CD4-positive, alpha-beta T cell (primary cell): ENCODE data around the gene LIN7B. TPM values are rescaled to one million over a fixed set of nuclear protein-coding genes. Genes with fewer than 3 reads are reported as not detected.

Experiments
- ATAC-seq: fragments of 200-7000 bp; cut with Tn5 transposase; one replicate; pipeline ENCODE4 v1.10.0; 2022; ENCODE audit warnings: mild to moderate bottlenecking; ENCODE audit not compliant: poor library complexity
- CTCF ChIA-PET: fragments of 350-600 bp; sonication (Branson Sonifier 250); formaldehyde crosslinking; loops from one replicate; lab custom pipeline; 2021; ENCODE audit warnings: antibody characterized with exemption, inconsistent platforms; lab: Charles Lee
- POLR2A ChIA-PET: fragments of 350-600 bp; sonication (Branson Sonifier 250); formaldehyde crosslinking; loops from one replicate; lab custom pipeline; 2021; ENCODE audit warnings: antibody characterized with exemption, inconsistent platforms; lab: Charles Lee
- DNase-seq, 14 experiments: peaks; one replicate each; pipeline ENCODE4 v3.0.0-alpha.2; 2013 to 2020; ENCODE audit warnings: mixed read lengths in 2 of 14
- H3K27ac ChIP-seq, 2 donors: one replicate each; pipeline versions ENCODE4 v1.5.1 to v1.7.0; 2013; ENCODE audit warnings: low read length in 2 of 2, low read depth in 1 of 2, mild to moderate bottlenecking in 1 of 2
- H3K27me3 ChIP-seq, 2 experiments: 1 replicate in 1 of 2; 2 replicates in 1 of 2; pipeline versions ENCODE4 v1.6.1 to v1.7.0; 2013; ENCODE audit warnings: low read length in 2 of 2, control low read depth in 1 of 2, mild to moderate bottlenecking in 1 of 2, moderate library complexity in 1 of 2; ENCODE audit not compliant: insufficient read depth in 2 of 2, control insufficient read depth in 1 of 2
- H3K36me3 ChIP-seq: one replicate; pipeline ENCODE4 v1.6.1; 2013; ENCODE audit warnings: low read length, control low read depth; ENCODE audit not compliant: insufficient read depth
- H3K4me1 ChIP-seq: one replicate; pipeline ENCODE4 v1.6.1; 2013; ENCODE audit warnings: low read length, control low read depth; ENCODE audit not compliant: insufficient read depth
- H3K4me3 ChIP-seq: one replicate; pipeline ENCODE4 v1.5.1; 2013; ENCODE audit warnings: mild to moderate bottlenecking, low read length, moderate library complexity
- H3K9me3 ChIP-seq, 2 experiments: 1 replicate in 1 of 2; 2 replicates in 1 of 2; pipeline versions ENCODE4 v1.6.1 to v1.7.0; 2013; ENCODE audit warnings: low read length in 2 of 2, mild to moderate bottlenecking in 2 of 2, control low read depth in 1 of 2, moderate library complexity in 1 of 2; ENCODE audit not compliant: control insufficient read depth in 1 of 2, insufficient read depth in 1 of 2
- H3K27ac Mint-ChIP-seq: one replicate; pipeline ENCODE4 v1.8.0; 2020; ENCODE audit warnings: mixed read lengths
- H3K27me3 Mint-ChIP-seq: one replicate; pipeline ENCODE4 v1.8.0; 2021; ENCODE audit warnings: mixed read lengths
- H3K36me3 Mint-ChIP-seq: one replicate; pipeline ENCODE4 v1.8.0; 2021; ENCODE audit warnings: low read depth, mixed read lengths
- H3K4me1 Mint-ChIP-seq: one replicate; pipeline ENCODE4 v1.8.0; 2021; ENCODE audit warnings: low read depth, mixed read lengths
- H3K4me3 Mint-ChIP-seq: one replicate; pipeline ENCODE4 v1.8.0; 2020; ENCODE audit warnings: mild to moderate bottlenecking, mixed read lengths
- H3K9me3 Mint-ChIP-seq: one replicate; pipeline ENCODE4 v1.8.0; 2020; ENCODE audit warnings: mixed read lengths
- intact Hi-C, 2 experiments: fragments of 100-400 bp; cut with DNase I in 1 of 2; cut with micrococcal nuclease in 1 of 2; formaldehyde crosslinking; loops; one replicate each; pipeline versions ENCODE4 v1.15.1 to v1.9.0; 2023 to 2025; cut with DNase I, micrococcal nuclease
- total RNA-seq, 174 experiments: library from RNA in 2 of 174; stranded (reverse) in 2 of 174; gene quantifications; one replicate each; pipeline ENCODE4 v1.2.3 and lab custom pipeline; 2021 to 2026
- TF ChIP-seq, protein P1 (sequence below): fragments of 200-600 bp; IDR thresholded peaks from one replicate; pipeline ENCODE4 v1.8.0; 2022; ENCODE audit warnings: antibody characterized with exemption, mild to moderate bottlenecking

The LIN7B gene
- total RNA-seq, 2 experiments from 2014 or later = 6.4 to 6.6 TPM

GRCh38 chr19:49151267-49152118 lies 37.3 kb downstream of the LIN7B start:
- Histone ChIP-seq H3K4me3 (peak overlapping the region; percentile 62), H3K27me3 (peaks cover 59 to 61% of the 10 kb centered on the region in 2 experiments), H3K27ac (no peak overlapping the region), H3K4me1 (peaks cover 39% of the 10 kb centered on the region), H3K9me3 (peaks cover 0 to 52% of the 10 kb centered on the region in 2 experiments), H3K36me3 (no peaks in the 10 kb centered on the region)
- ATAC-seq (peak; percentile 31), DNase-seq (peak in 4 of 14 experiments; percentile 24 to 70 (median 46))
- H3K4me3 Mint-ChIP-seq = peak overlapping the region; percentile 84
- H3K27me3 Mint-ChIP-seq = peaks cover 95% of the 10 kb centered on the region
- intact Hi-C loops = no loop called here
- H3K4me1 Mint-ChIP-seq = peaks cover 42% of the 10 kb centered on the region
- ChIA-PET CTCF (interaction anchor here (1.1 kb wide), 1 partner anchor 54 kb away, joined by 3 read pairs; no protein-coding TSS in a partner anchor), POLR2A (interaction anchor here (0.5 to 0.7 kb wide), 2 partner anchors 22 to 439 kb away, joined by 4 to 5 read pairs; no protein-coding TSS in a partner anchor)
- TF ChIP-seq, protein P1, sequence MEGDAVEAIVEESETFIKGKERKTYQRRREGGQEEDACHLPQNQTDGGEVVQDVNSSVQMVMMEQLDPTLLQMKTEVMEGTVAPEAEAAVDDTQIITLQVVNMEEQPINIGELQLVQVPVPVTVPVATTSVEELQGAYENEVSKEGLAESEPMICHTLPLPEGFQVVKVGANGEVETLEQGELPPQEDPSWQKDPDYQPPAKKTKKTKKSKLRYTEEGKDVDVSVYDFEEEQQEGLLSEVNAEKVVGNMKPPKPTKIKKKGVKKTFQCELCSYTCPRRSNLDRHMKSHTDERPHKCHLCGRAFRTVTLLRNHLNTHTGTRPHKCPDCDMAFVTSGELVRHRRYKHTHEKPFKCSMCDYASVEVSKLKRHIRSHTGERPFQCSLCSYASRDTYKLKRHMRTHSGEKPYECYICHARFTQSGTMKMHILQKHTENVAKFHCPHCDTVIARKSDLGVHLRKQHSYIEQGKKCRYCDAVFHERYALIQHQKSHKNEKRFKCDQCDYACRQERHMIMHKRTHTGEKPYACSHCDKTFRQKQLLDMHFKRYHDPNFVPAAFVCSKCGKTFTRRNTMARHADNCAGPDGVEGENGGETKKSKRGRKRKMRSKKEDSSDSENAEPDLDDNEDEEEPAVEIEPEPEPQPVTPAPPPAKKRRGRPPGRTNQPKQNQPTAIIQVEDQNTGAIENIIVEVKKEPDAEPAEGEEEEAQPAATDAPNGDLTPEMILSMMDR = no peak
- no peak overlapping the region for H3K27ac Mint-ChIP-seq
- H3K36me3 Mint-ChIP-seq = no peaks in the 10 kb centered on the region
- no peaks in the 10 kb centered on the region for H3K9me3 Mint-ChIP-seq

- no peak for DNase-seq
- Mint-ChIP-seq H3K4me3 (peak overlapping the region; percentile 25), H3K27ac (no peak overlapping the region), H3K9me3 (no peaks in the 10 kb centered on the region), H3K36me3 (no peaks in the 10 kb centered on the region), H3K27me3 (peaks cover 90% of the 10 kb centered on the region), H3K4me1 (peaks cover 42% of the 10 kb centered on the region)
- Histone ChIP-seq H3K27me3 (peaks cover 61 to 62% of the 10 kb centered on the region in 2 experiments), H3K4me1 (peaks cover 39% of the 10 kb centered on the region), H3K9me3 (peaks cover 0 to 52% of the 10 kb centered on the region in 2 experiments), H3K36me3 (no peaks in the 10 kb centered on the region), H3K27ac (no peak overlapping the region), H3K4me3 (no peak overlapping the region)
- ChIA-PET CTCF (no interaction called here), POLR2A (no interaction called here)
- peak; percentile 6 for ATAC-seq
- TF ChIP-seq, protein P1 = no peak
- intact Hi-C loops = no loop called here
Measured at GRCh38 chr19:49152119-49152550, 38.0 kb downstream of the LIN7B start.

GRCh38 chr19:49153167-49153809 lies 39.1 kb downstream of the LIN7B start:
- no peak overlapping the region for H3K27ac Mint-ChIP-seq
- H3K36me3 Mint-ChIP-seq = no peaks in the 10 kb centered on the region
- Histone ChIP-seq H3K36me3 (no peaks in the 10 kb centered on the region), H3K4me3 (no peak overlapping the region), H3K4me1 (peaks cover 48% of the 10 kb centered on the region), H3K27ac (no peak overlapping the region), H3K9me3 (peaks cover 0 to 60% of the 10 kb centered on the region in 2 experiments), H3K27me3 (peaks cover 61 to 65% of the 10 kb centered on the region in 2 experiments)
- ChIA-PET POLR2A (no interaction called here), CTCF (no interaction called here)
- intact Hi-C loops = no loop called here
- H3K27me3 Mint-ChIP-seq = peaks cover 90% of the 10 kb centered on the region
- peaks cover 43% of the 10 kb centered on the region for H3K4me1 Mint-ChIP-seq
- H3K4me3 Mint-ChIP-seq = peak overlapping the region; percentile 54
- H3K9me3 Mint-ChIP-seq = no peaks in the 10 kb centered on the region
- ATAC-seq = no peak
- DNase-seq = peak in 1 of 14 experiments; percentile 26
- TF ChIP-seq, protein P1 = no peak
